Fibroblast of mammary gland (primary cell): ENCODE results near the gene TBK1.

Experiments used
- DNase-seq: peaks from one replicate; pipeline ENCODE4 v3.0.0-alpha.2; 2010; ENCODE audit warnings: low read depth
- H3K4me3 ChIP-seq: 2 replicates; pipeline ENCODE4 v1.5.1; 2011; ENCODE audit warnings: low read depth, mild to moderate bottlenecking, low read length, moderate library complexity; ENCODE audit not compliant: control insufficient read depth
- TF ChIP-seq, protein P1 (sequence below): conservative IDR thresholded peaks from 2 replicates; pipeline ENCODE4 v1.5.1; 2011; ENCODE audit warnings: low read depth, low read length, inconsistent platforms; ENCODE audit not compliant: control insufficient read depth, insufficient read depth

Gene TBK1

DNA sequence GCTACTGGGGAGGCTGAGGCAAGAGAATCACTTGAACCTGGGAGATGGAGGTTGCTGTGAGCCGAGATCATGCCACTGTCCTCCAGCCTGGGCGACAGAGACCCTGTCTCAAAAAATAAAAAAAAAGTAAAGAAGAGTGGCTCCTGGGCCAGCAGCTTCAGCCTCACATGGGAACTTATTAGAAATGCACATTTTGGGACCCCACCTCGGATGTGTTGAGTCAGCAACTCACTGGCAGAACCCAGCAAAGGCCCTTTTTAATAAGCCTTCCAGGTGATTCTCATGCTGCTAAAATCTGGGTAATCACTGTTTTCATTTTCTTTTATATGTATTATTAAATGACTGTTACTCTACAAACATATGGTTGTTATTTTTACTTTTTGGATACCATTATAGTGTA lies 41.6 kb downstream of the TBK1 start:
- H3K4me3 ChIP-seq = no peak overlapping the region
- TF ChIP-seq, protein P1, sequence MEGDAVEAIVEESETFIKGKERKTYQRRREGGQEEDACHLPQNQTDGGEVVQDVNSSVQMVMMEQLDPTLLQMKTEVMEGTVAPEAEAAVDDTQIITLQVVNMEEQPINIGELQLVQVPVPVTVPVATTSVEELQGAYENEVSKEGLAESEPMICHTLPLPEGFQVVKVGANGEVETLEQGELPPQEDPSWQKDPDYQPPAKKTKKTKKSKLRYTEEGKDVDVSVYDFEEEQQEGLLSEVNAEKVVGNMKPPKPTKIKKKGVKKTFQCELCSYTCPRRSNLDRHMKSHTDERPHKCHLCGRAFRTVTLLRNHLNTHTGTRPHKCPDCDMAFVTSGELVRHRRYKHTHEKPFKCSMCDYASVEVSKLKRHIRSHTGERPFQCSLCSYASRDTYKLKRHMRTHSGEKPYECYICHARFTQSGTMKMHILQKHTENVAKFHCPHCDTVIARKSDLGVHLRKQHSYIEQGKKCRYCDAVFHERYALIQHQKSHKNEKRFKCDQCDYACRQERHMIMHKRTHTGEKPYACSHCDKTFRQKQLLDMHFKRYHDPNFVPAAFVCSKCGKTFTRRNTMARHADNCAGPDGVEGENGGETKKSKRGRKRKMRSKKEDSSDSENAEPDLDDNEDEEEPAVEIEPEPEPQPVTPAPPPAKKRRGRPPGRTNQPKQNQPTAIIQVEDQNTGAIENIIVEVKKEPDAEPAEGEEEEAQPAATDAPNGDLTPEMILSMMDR = no peak
- DNase-seq = no peak

DNA sequence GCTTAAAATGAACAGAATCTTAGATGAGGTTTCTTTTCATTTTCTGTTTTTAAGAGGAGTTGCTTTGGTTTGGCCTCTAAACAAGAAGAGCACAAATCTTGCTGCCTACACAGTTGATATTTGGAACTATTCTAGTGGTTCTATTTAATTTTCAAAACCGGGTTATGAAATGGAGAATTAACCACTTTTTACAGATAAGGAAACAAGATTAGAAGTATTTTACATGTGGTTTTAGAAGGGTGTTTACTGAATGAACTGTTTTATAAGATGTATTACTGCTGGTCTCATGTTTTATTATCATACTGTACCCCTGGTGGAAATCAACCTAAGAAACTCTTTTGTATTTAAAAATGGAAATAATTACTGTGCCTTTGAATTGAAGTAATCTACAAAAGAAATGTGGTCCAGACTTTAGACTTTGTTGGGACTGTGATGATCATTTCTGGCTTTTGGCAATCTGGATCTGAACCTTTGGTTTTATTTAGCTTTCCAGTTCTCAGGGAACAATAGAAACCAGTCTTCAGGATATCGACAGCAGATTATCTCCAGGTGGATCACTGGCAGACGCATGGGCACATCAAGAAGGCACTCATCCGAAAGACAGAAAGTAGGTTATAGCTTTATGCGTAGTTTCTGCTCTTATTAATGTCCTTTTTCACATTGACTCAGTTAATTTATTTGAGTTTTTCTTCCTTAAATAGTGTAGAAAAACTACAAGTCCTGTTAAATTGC lies 43.2 kb downstream of the TBK1 start:
- no peak for DNase-seq
- TF ChIP-seq, protein P1 = no peak
- no peak overlapping the region for H3K4me3 ChIP-seq

DNA sequence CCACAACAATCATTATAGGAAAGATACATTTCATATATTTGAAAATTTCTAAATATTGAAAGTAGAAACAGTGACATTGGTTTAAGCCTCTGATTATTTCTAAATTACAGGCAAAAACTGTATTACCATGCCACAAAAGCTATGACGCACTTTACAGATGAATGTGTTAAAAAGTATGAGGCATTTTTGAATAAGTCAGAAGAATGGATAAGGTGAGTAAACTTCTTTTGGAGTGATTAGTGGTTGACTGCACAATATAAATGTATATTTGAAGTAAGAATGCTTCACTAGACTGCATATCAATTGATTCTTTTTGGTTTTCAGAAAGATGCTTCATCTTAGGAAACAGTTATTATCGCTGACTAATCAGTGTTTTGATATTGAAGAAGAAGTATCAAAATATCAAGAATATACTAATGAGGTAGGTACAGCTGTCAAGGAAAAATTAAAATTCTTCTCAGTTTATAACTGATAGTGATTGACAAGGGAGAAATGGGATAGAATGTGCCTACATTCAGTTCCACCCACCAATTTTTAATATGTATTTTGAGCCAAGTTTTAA lies 45.0 kb downstream of the TBK1 start:
- DNase-seq = no peak
- no peak overlapping the region for H3K4me3 ChIP-seq
- TF ChIP-seq, protein P1 = no peak

DNA sequence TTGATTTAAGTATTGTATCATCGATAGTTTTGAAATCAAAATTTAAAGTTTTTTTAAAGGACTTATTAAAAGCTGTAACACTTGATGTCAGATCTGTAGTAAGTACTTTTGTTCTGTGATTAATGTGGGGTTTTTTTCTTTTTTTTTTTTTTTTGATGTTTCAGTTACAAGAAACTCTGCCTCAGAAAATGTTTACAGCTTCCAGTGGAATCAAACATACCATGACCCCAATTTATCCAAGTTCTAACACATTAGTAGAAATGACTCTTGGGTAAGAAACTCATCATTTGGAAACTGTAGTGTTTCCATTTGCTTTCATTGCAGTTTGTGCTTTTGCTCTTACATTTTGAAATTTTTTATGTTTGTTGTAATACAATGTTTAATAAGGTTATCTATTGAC lies 45.6 kb downstream of the TBK1 start:
- TF ChIP-seq, protein P1 = no peak
- no peak overlapping the region for H3K4me3 ChIP-seq
- no peak for DNase-seq

DNA sequence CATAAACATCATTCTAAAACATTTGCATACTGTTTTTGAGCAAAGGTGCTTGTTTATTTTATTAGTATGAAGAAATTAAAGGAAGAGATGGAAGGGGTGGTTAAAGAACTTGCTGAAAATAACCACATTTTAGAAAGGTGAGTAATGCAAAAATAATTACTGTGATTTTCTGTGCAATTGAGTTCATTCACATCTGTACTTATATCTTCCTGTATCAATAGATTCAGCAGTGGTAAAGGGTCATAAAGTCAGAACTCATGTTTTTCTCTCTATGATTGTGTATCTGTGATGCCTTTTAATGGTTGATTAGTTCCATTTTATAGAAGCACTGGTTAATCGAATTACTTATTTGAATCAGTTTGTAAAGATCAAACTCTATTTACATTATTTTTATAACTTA lies 46.0 kb downstream of the TBK1 start:
- DNase-seq = no peak
- TF ChIP-seq, protein P1 = no peak
- no peak overlapping the region for H3K4me3 ChIP-seq

DNA sequence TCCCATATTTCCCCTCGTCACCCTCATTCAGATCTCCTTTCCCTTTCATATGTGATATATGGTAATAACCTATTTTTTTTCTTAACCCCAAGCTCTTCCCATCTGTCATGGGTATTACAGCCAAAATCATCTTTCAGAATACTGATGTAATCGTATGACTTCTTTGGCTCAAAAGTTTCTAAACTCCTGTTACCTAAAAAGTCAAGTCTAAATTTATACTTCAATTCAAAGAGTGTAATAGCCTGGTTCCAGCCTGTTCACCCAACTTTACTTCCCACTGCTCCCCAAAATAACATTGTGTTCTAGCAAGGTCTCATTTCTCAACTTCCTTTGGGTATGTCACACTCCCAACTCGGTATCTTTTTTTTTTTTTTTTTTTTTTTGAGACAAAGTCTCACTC lies 48.5 kb downstream of the TBK1 start:
- TF ChIP-seq, protein P1 = no peak
- no peak overlapping the region for H3K4me3 ChIP-seq
- no peak for DNase-seq

DNA sequence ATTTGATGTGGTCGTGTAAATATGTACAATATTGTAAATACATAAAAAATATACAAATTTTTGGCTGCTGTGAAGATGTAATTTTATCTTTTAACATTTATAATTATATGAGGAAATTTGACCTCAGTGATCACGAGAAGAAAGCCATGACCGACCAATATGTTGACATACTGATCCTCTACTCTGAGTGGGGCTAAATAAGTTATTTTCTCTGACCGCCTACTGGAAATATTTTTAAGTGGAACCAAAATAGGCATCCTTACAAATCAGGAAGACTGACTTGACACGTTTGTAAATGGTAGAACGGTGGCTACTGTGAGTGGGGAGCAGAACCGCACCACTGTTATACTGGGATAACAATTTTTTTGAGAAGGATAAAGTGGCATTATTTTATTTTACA lies 49.6 kb downstream of the TBK1 start:
- DNase-seq = no peak
- H3K4me3 ChIP-seq = no peak overlapping the region
- TF ChIP-seq, protein P1 = no peak
